ENCODE data around the gene ZDHHC5. TPM values are rescaled to one million over a fixed set of nuclear protein-coding genes. Genes with fewer than 3 reads are reported as not detected.
A peak's percentile ranks its signal among the peaks of the same experiment; 100 is the strongest.
"Not testable (repeated sequence)": the region's sequence is repeated elsewhere in the genome, so short reads cannot be mapped to it uniquely, and the experiment has no call there.

ZDHHC5 gene
- total RNA-seq, 4 donors from 2014 or later = 61.4 to 98.4 (median 76.7) TPM

DNA sequence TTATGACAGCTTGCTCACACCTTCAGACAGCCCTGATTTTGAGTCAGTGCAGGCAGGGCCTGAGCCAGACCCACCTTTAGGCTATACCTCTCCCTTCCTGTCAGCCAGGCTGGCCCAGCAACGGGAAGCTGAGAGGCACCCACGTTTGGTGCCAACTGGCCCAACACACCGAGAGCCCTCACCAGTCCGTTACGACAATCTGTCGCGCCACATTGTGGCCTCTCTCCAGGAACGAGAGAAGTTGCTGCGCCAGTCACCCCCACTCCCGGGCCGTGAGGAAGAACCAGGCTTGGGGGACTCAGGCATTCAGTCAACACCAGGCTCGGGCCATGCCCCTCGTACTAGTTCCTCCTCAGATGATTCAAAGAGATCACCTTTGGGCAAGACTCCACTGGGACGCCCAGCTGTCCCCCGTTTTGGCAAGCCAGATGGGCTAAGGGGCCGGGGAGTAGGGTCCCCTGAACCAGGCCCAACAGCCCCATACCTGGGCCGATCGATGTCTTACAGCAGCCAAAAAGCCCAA is 31.0 kb downstream of the ZDHHC5 start:
- no peaks in the 10 kb centered on the region for H3K27me3 ChIP-seq
- no peak for DNase-seq
- H3K9me3 ChIP-seq = no peaks in the 10 kb centered on the region
- no peaks in the 10 kb centered on the region for H3K4me1 ChIP-seq
- intact Hi-C loops (cut with DNase I) = no loop called here
- H3K27ac ChIP-seq = no peak overlapping the region
- WGBS, 2 donors = 82 to 92% methylated on average over 8 to 12 of the region's 18 CpGs
- H3K36me3 ChIP-seq = peaks cover 31 to 99% (median 72%) of the 10 kb centered on the region in 3 donors
- TF ChIP-seq POLR2A (IDR thresholded peaks at IDR 0.05) = no peak
- TF ChIP-seq, protein P1, sequence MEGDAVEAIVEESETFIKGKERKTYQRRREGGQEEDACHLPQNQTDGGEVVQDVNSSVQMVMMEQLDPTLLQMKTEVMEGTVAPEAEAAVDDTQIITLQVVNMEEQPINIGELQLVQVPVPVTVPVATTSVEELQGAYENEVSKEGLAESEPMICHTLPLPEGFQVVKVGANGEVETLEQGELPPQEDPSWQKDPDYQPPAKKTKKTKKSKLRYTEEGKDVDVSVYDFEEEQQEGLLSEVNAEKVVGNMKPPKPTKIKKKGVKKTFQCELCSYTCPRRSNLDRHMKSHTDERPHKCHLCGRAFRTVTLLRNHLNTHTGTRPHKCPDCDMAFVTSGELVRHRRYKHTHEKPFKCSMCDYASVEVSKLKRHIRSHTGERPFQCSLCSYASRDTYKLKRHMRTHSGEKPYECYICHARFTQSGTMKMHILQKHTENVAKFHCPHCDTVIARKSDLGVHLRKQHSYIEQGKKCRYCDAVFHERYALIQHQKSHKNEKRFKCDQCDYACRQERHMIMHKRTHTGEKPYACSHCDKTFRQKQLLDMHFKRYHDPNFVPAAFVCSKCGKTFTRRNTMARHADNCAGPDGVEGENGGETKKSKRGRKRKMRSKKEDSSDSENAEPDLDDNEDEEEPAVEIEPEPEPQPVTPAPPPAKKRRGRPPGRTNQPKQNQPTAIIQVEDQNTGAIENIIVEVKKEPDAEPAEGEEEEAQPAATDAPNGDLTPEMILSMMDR (IDR thresholded peaks at IDR 0.05) = no peak
- H3K4me3 ChIP-seq = no peak overlapping the region

DNA sequence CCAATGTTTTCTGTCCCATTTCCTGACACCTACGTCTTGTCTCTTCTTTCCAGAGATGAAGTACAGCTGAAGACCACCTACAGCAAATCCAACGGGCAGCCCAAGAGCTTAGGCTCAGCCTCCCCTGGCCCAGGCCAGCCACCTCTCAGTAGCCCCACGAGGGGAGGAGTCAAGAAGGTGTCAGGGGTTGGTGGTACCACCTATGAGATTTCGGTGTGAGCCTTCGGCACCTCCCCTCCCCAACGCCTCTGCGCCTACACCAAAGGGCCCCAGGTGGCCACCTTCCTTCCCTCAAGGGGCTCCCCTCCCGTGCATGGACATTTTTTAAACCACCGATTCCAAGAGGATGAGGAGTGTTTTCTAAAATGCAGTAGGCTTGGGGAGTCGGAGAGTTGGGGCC is 31.9 kb downstream of the ZDHHC5 start:
- no peak overlapping the region for H3K4me3 ChIP-seq
- TF ChIP-seq, protein P1 (IDR thresholded peaks at IDR 0.05) = no peak
- no peak for TF ChIP-seq POLR2A (IDR thresholded peaks at IDR 0.05)
- no peaks in the 10 kb centered on the region for H3K27me3 ChIP-seq
- no peak for DNase-seq
- H3K27ac ChIP-seq = no peak overlapping the region
- intact Hi-C loops (cut with DNase I) = no loop called here
- H3K36me3 ChIP-seq = peaks cover 34 to 99% (median 63%) of the 10 kb centered on the region in 3 donors
- WGBS, 2 donors = 83 to 89% methylated on average over 5 to 7 of the region's 10 CpGs
- no peaks in the 10 kb centered on the region for H3K4me1 ChIP-seq
- no peaks in the 10 kb centered on the region for H3K9me3 ChIP-seq

DNA sequence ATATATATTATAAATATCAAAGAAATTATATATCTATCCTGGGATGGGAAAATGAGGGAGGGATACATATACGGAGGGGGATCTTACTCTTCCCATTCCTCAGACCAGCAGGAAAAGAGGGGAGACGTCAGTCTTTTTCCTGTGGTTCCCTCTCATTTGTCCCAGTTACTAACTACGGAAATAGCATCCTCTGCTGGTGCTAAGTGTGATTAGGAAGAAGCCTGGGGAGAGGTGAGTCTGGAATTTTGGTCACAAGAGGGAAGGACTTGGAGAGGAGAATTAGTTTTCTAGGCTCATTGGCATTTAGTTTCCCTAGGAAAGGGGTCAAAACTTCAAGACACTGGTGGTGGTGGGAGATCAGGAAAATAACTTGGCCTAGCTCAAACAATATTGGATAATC is 32.5 kb downstream of the ZDHHC5 start:
- intact Hi-C loops (cut with DNase I) = no loop called here
- H3K36me3 ChIP-seq = peaks cover 36 to 97% (median 57%) of the 10 kb centered on the region in 3 donors

DNA sequence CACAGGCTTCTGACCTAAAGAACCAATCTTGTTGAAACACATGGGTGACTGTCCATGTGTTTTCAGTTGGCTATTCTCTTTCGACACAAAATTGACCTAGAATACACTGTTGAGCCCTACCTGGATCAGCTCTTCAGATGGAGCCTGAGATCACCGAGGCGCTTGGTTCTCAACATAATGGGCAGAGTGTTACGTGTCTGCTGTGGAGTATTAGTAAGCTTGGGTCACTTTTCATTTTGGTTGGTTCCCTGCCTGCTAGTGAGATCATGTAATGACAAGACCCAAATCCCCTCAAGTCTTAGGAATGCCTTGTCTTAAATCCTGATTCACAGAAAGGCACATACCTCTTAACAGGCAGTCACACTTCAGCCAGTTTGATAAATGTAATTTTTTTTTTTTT is 35.4 kb downstream of the ZDHHC5 start:
- intact Hi-C loops (cut with DNase I) = no loop called here
- Histone ChIP-seq H3K36me3 (peaks cover 23 to 81% (median 29%) of the 10 kb centered on the region in 3 donors), H3K27ac (peak overlapping the region in 1 of 4 donors; percentile 39), H3K4me3 (no peak overlapping the region), H3K27me3 (no peaks in the 10 kb centered on the region), H3K4me1 (peaks cover 0 to 5% (median 0%) of the 10 kb centered on the region in 3 donors), H3K9me3 (no peaks in the 10 kb centered on the region)
- no peak for DNase-seq
- WGBS, 2 donors = 50 to 79% methylated on average over 4 of the region's 4 CpGs
- no peak for TF ChIP-seq POLR2A (IDR thresholded peaks at IDR 0.05)
- TF ChIP-seq, protein P1 (IDR thresholded peaks at IDR 0.05) = no peak

More for the DNA sequence above, 32.5 kb downstream of the ZDHHC5 start:
- Histone ChIP-seq H3K27me3 (no peaks in the 10 kb centered on the region), H3K4me1 (no peaks in the 10 kb centered on the region), H3K27ac (no peak overlapping the region), H3K9me3 (no peaks in the 10 kb centered on the region), H3K4me3 (no peak overlapping the region)
- DNase-seq = no peak
- WGBS, 2 donors = 65 to 74% methylated on average over 2 to 3 of the region's 3 CpGs
- no peak for TF ChIP-seq POLR2A (IDR thresholded peaks at IDR 0.05)
- TF ChIP-seq, protein P1 (IDR thresholded peaks at IDR 0.05) = no peak

DNA sequence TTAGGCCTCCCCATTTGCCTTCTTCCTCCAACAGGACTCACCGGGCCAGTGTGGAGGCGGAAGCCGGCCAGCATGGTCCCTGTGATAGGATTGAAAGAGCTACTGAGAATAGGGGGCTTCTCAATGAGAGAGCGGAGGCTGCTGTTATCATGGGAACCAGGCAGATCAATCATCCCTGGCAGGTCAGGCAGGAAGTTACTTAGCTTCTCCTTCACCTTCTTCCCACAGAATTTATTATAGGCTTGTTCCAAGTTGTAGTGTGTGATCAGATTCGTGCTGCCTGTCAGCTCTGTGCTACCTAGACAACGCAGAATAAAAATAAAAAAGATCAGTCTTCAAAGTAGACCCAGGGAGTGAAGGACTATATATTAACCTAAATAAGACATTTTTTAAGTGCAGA is 37.0 kb downstream of the ZDHHC5 start:
- Histone ChIP-seq H3K9me3 (no peaks in the 10 kb centered on the region), H3K4me1 (peaks cover 0 to 8% (median 3%) of the 10 kb centered on the region in 3 donors), H3K36me3 (peaks cover 7 to 74% (median 16%) of the 10 kb centered on the region in 3 donors), H3K27ac (no peak overlapping the region), H3K4me3 (no peak overlapping the region), H3K27me3 (no peaks in the 10 kb centered on the region)
- WGBS, 2 donors = 83 to 93% methylated on average over 6 of the region's 6 CpGs
- TF ChIP-seq, protein P1 (IDR thresholded peaks at IDR 0.05) = no peak
- no peak for TF ChIP-seq POLR2A (IDR thresholded peaks at IDR 0.05)
- intact Hi-C loops (cut with DNase I) = no loop called here
- no peak for DNase-seq

DNA sequence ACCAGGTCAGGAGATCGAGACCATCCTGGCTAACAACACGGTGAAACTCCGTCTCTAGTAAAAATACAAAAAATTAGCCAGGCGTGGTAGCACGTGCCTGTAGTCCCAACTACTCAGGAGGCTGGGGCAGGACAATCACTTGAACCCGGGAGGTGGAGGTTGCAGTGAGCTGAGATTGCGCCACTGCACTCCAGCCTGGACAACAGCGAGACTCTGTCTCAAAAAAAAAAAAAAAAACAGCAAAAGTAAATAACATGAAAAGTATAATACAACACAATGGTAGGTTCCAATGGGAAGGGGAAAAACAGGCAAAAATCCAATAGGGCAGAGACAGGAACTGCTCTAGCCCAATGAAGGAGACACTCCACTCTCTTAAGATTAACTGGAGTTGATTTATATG is 37.5 kb downstream of the ZDHHC5 start:
- H3K27ac ChIP-seq, DNase-seq: not testable (repeated sequence)

More for the DNA sequence above, 37.5 kb downstream of the ZDHHC5 start:
- H3K27me3 ChIP-seq; H3K4me3 ChIP-seq; H3K9me3 ChIP-seq; intact Hi-C loops (cut with DNase I): not testable (repeated sequence)
- peaks cover 5 to 69% (median 13%) of the 10 kb centered on the region in 3 donors for H3K36me3 ChIP-seq
- WGBS, 2 donors = 90 to 93% methylated on average over 8 of the region's 8 CpGs
- peaks cover 2 to 13% (median 4%) of the 10 kb centered on the region in 3 donors for H3K4me1 ChIP-seq

All from esophagus squamous epithelium (tissue), 5 donors.